Measurements from ENCODE around the gene CDK17.

DNA sequence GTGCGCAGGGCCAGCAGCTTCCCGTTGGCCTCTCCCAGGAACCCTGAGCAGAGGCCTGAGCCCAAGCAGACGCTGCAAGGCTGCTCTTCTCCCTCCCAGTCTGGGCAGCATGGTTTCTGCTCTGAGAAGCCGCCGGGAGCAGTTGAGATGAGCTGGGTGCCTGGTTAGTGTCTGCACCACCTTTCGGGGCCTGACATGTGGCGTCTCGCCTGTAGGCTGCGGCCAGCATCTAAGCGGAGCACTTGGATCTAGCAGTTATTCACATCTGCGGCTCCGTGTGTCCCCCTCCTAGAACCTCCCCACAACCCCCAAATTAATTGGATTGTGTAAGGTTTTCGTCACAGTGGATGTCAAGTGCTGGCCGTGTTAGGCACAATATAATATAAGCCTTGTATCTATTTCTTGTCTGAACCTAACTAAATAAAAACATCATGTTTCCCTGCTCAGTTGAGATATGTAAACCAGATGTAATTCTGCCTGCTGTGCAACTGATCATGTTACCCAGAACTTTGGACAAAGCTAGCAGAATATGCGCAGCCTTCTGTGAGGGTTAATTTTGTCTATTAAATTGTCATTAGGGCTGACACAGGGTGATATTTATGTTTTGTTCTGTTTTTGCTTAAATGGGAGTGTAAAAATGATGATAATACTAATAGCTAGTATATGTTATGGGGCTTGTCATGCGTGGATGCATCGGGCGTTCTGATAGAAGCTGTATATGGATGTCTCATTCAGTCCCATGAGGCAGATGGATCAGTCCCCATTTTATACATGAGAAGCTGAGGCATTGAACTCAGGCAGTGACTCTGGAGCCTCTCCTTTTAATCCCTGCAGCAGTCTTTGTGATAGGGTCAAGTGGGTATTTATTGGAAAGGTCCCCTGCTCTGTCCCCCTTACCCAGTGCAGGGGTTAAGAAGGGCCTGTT, 160.3 kb downstream of the CDK17 start:
- TF ChIP-seq, protein P1, sequence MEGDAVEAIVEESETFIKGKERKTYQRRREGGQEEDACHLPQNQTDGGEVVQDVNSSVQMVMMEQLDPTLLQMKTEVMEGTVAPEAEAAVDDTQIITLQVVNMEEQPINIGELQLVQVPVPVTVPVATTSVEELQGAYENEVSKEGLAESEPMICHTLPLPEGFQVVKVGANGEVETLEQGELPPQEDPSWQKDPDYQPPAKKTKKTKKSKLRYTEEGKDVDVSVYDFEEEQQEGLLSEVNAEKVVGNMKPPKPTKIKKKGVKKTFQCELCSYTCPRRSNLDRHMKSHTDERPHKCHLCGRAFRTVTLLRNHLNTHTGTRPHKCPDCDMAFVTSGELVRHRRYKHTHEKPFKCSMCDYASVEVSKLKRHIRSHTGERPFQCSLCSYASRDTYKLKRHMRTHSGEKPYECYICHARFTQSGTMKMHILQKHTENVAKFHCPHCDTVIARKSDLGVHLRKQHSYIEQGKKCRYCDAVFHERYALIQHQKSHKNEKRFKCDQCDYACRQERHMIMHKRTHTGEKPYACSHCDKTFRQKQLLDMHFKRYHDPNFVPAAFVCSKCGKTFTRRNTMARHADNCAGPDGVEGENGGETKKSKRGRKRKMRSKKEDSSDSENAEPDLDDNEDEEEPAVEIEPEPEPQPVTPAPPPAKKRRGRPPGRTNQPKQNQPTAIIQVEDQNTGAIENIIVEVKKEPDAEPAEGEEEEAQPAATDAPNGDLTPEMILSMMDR (IDR thresholded peaks at IDR 0.05; ENCODE audit: insufficient read depth, low read length, poor library complexity, severe bottlenecking) = no peak
- no peak for TF ChIP-seq EZH2phosphoT487 (conservative IDR thresholded peaks at IDR 0.05; ENCODE audit: low read length)
